ENCODE data around the gene B4GALNT2. TPM values are rescaled to one million over a fixed set of nuclear protein-coding genes. Genes with fewer than 3 reads are reported as not detected.
A peak's percentile ranks its signal among the peaks of the same experiment; 100 is the strongest.

B4GALNT2 gene
- total RNA-seq, 4 donors from 2014 or later: 0.68 to 2.6 (median 2.1) TPM

- WGBS: 89% methylated on average over 6 of the region's 13 CpGs
- no peak for DNase-seq (ENCODE audit: low spot score in 2 of 2)
- H3K36me3 ChIP-seq: no peaks in the 10 kb centered on the region
- H3K27me3 ChIP-seq: peaks cover 31% of the 10 kb centered on the region
- TF ChIP-seq POLR2A (IDR thresholded peaks at IDR 0.05): no peak
- TF ChIP-seq, protein P1, sequence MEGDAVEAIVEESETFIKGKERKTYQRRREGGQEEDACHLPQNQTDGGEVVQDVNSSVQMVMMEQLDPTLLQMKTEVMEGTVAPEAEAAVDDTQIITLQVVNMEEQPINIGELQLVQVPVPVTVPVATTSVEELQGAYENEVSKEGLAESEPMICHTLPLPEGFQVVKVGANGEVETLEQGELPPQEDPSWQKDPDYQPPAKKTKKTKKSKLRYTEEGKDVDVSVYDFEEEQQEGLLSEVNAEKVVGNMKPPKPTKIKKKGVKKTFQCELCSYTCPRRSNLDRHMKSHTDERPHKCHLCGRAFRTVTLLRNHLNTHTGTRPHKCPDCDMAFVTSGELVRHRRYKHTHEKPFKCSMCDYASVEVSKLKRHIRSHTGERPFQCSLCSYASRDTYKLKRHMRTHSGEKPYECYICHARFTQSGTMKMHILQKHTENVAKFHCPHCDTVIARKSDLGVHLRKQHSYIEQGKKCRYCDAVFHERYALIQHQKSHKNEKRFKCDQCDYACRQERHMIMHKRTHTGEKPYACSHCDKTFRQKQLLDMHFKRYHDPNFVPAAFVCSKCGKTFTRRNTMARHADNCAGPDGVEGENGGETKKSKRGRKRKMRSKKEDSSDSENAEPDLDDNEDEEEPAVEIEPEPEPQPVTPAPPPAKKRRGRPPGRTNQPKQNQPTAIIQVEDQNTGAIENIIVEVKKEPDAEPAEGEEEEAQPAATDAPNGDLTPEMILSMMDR (IDR thresholded peaks at IDR 0.05): no peak
- TF ChIP-seq EP300 (IDR thresholded peaks at IDR 0.05): no peak
- TF ChIP-seq POLR2AphosphoS5 (IDR thresholded peaks at IDR 0.05): no peak
- H3K27ac ChIP-seq: no peak overlapping the region
- no peaks in the 10 kb centered on the region for H3K9me3 ChIP-seq
- H3K4me1 ChIP-seq: peaks cover 20% of the 10 kb centered on the region
- no peak overlapping the region for H3K4me3 ChIP-seq
Measured at GRCh38 chr17:49216482-49216881, 83.9 kb downstream of the B4GALNT2 start.

DNA sequence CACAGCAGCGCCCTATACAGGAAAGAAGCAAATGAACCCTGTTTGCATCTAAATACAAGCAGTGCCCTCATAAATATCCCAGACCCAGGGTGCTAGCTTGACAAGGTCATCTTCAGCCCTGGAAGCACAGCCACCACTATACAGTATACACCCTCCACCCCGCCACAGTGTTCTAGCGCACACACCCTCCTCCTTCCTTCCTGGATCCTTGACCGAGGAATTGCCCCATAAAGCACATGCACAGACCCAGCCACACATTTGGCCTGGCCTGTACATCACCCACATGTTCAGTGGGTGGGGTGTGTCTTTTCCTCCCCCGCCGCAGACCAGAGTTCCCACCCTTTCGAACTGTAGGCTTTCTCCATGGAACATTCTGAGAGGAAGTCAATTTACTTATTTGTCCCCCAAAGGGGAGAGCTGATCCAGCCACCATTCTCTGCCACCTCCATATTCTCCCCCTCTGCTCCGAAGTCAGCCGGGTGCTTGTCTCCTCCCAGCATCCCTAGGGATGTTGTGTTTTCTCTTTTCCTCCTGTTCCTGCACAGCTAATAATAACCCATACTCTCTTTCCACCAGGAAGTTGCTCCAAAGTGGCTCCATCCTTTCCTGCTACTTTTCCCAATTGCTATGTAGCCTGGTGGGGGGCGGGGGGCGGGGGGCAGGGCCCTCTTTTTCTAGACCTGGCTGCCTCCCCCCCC, 84.5 kb downstream of the B4GALNT2 start:
- H3K27ac ChIP-seq: no peak overlapping the region
- no peak overlapping the region for H3K4me3 ChIP-seq
- H3K4me1 ChIP-seq: peaks cover 20% of the 10 kb centered on the region
- H3K36me3 ChIP-seq: no peaks in the 10 kb centered on the region
- 58% methylated on average over 11 of the region's 11 CpGs for WGBS
- no peaks in the 10 kb centered on the region for H3K9me3 ChIP-seq
- peaks cover 34% of the 10 kb centered on the region for H3K27me3 ChIP-seq
- DNase-seq (ENCODE audit: low spot score in 2 of 2): no peak
- no peak for TF ChIP-seq POLR2A (IDR thresholded peaks at IDR 0.05)
- no peak for TF ChIP-seq POLR2AphosphoS5 (IDR thresholded peaks at IDR 0.05)
- no peak for TF ChIP-seq EP300 (IDR thresholded peaks at IDR 0.05)
- TF ChIP-seq, protein P1 (IDR thresholded peaks at IDR 0.05): no peak

DNA sequence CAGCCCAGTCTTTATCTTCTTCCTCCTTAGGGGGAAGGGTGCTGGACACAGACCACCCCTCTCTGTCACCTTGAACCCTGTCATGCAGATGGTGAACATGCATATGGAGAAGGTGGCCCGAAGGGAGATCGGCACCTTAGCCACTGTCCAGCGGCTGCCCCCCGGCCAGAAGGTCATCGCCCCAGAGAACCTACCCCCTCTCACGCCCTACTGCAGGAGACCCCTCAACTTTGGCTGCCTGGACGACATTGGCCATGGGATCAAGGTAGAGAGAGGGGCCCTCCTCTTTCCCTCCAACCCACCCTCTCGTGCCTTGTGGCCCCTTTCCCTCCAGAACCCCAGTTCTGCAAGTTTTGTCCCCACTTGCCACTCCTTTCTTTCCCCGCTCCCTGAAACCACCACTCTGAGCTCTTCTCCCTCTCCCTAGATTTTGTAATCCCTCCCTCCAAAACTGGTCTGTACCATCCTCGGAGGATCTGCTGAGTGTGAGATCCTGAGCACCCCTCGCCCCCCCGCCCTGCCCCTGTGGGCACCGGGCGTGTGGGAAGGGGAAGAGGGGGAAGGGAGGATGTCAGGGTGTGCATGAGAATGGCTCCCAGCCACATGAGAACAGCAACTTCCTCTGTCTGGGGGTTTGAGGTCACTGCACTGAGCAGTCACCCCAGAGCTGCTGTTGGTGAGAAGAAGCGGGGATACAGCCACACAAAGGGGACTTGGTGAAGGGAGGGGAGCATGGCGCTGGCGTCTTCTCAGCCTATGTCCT, 85.3 kb downstream of the B4GALNT2 start:
- peaks cover 20% of the 10 kb centered on the region for H3K4me1 ChIP-seq
- DNase-seq (ENCODE audit: low spot score in 2 of 2): no peak
- H3K36me3 ChIP-seq: no peaks in the 10 kb centered on the region
- TF ChIP-seq POLR2A (IDR thresholded peaks at IDR 0.05): no peak
- TF ChIP-seq POLR2AphosphoS5 (IDR thresholded peaks at IDR 0.05): peak in 1 of 3 donors; percentile 12
- no peak for TF ChIP-seq EP300 (IDR thresholded peaks at IDR 0.05)
- TF ChIP-seq, protein P1 (IDR thresholded peaks at IDR 0.05): no peak
- H3K27me3 ChIP-seq: peaks cover 41% of the 10 kb centered on the region
- no peaks in the 10 kb centered on the region for H3K9me3 ChIP-seq
- no peak overlapping the region for H3K27ac ChIP-seq
- 60% methylated on average over 17 of the region's 17 CpGs for WGBS
- H3K4me3 ChIP-seq: no peak overlapping the region

DNA sequence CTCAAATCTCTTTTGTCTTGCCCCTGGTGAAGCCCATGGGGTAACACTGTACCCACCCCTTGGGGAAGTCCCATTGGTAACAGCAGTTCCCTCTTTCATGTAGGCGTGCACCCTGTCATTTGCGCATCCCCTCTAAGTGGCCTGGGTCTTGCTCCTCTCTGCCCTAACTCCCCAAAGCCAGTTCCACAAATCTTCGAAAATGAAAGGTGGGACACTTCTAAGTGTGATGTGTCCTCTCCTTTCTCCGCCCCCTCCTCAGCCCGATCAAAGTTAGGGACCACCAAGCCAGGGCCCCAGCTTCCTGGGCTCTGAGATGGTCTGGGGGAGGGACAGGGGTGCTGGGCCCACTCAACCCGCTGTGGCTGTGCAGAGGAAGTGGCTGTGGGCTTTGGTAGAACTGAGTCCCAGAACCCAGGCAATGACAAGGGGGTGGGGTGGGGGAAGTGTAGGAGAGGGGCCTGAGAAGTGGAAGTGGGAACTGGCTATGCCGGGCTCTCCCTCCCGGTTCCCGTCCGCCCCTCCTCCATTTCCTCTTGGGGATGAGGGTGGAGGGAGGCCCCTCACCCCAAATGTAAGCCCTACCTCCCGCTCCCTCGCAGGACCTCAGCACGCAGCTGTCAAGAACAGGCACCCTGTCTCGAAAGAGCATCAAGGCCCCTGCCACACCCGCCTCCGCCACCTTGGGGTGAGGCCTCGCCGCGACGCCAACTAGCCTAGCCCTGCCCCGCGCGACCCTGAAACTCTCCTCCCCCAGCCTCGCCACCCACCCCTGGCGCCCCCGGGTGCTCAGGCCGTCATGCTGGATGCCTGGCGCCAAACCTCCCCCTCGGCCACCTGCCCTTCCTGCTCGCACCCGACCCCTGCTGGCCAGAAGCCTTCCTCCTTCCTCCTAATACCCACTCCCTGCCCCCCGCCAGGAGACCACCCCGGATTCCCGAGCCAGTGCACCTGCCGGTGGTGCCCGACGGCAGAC, 86.7 kb downstream of the B4GALNT2 start:
- H3K4me3 ChIP-seq: no peak overlapping the region
- DNase-seq (ENCODE audit: low spot score in 2 of 2): no peak
- WGBS: 34% methylated on average over 23 of the region's 37 CpGs
- TF ChIP-seq EP300 (IDR thresholded peaks at IDR 0.05) (no peak), POLR2A (IDR thresholded peaks at IDR 0.05) (no peak), POLR2AphosphoS5 (IDR thresholded peaks at IDR 0.05) (no peak)
- TF ChIP-seq, protein P1 (IDR thresholded peaks at IDR 0.05): no peak
- no peak overlapping the region for H3K27ac ChIP-seq
- H3K36me3 ChIP-seq: no peaks in the 10 kb centered on the region
- no peaks in the 10 kb centered on the region for H3K9me3 ChIP-seq
- peaks cover 55% of the 10 kb centered on the region for H3K27me3 ChIP-seq
- peaks cover 33% of the 10 kb centered on the region for H3K4me1 ChIP-seq
